Natural killer cell (primary cell): ENCODE data around the gene THPO. TPM values are rescaled to one million over a fixed set of nuclear protein-coding genes. Genes with fewer than 3 reads are reported as not detected.

Experiments
- ATAC-seq, 3 donors: fragments of 150-1000 bp in 2 of 3; fragments of 200-7000 bp in 1 of 3; cut with Tn5 transposase; 1 replicate in 1 of 3; 2 replicates in 2 of 3; pipeline ENCODE4 v1.10.0; 2021; ENCODE audit warnings: mild to moderate bottlenecking in 2 of 3, moderate library complexity in 2 of 3
- DNase-seq, 2 donors: peaks; one replicate each; pipeline versions ENCODE4 v3.0.0 to v3.0.0-alpha.2; 2013 to 2021; ENCODE audit warnings: mixed read lengths in 1 of 2
- H3K27ac ChIP-seq: one replicate; pipeline ENCODE4 v1.5.1; 2013; ENCODE audit warnings: mild to moderate bottlenecking, low read length
- H3K27me3 ChIP-seq: one replicate; pipeline ENCODE4 v1.6.1; 2013; ENCODE audit warnings: low read length; ENCODE audit not compliant: control insufficient read depth, insufficient read depth
- H3K36me3 ChIP-seq: one replicate; pipeline ENCODE4 v1.6.1; 2013; ENCODE audit warnings: low read length; ENCODE audit not compliant: control insufficient read depth, insufficient read depth
- H3K4me1 ChIP-seq: one replicate; pipeline ENCODE4 v1.6.1; 2013; ENCODE audit warnings: low read length; ENCODE audit not compliant: control insufficient read depth, insufficient read depth
- H3K4me3 ChIP-seq: one replicate; pipeline ENCODE4 v1.5.1; 2013; ENCODE audit warnings: low read length
- H3K9me3 ChIP-seq: one replicate; pipeline ENCODE4 v1.6.1; 2013; ENCODE audit warnings: low read length; ENCODE audit not compliant: control insufficient read depth, insufficient read depth
- H3K27ac Mint-ChIP-seq, 2 donors: one replicate each; pipeline ENCODE4 v1.8.0; 2022; ENCODE audit warnings: mild to moderate bottlenecking in 2 of 2, mixed read lengths in 2 of 2, moderate library complexity in 1 of 2
- H3K27me3 Mint-ChIP-seq, 2 donors: one replicate each; pipeline ENCODE4 v1.8.0; 2022; ENCODE audit warnings: low read depth in 2 of 2, mixed read lengths in 2 of 2
- H3K36me3 Mint-ChIP-seq: one replicate; pipeline ENCODE4 v1.8.0; 2022; ENCODE audit warnings: mixed read lengths
- H3K4me1 Mint-ChIP-seq, 2 donors: one replicate each; pipeline ENCODE4 v1.8.0; 2022; ENCODE audit warnings: mixed read lengths in 2 of 2
- H3K4me3 Mint-ChIP-seq: one replicate; pipeline ENCODE4 v1.8.0; 2022; ENCODE audit warnings: mild to moderate bottlenecking, moderate library complexity, mixed read lengths
- H3K9me3 Mint-ChIP-seq, 2 donors: one replicate each; pipeline ENCODE4 v1.8.0; 2022; ENCODE audit warnings: mixed read lengths in 2 of 2
- WGBS: methylation state at CpG from one replicate; pipeline ENCODE4 v1.1.7; 2013; ENCODE audit warnings: missing lambda C conversion rate; ENCODE audit not compliant: insufficient coverage; 5-methylcytosine and 5-hydroxymethylcytosine counted together
- intact Hi-C: fragments of 100-400 bp; cut with micrococcal nuclease; formaldehyde crosslinking; loops from one replicate; pipeline ENCODE4 v1.14.2; 2022
- total RNA-seq, 4 donors: library from RNA; stranded (reverse); fragments of 120-200 nt in 1 of 4; gene quantifications; one replicate each; pipeline versions ENCODE4 v1.2.3 to v1.2.4, GENCODE V29; 2013 to 2022
- TF ChIP-seq, protein P1 (sequence below): fragments of 200-600 bp; IDR thresholded peaks from one replicate; pipeline ENCODE4 v1.8.0; 2022; ENCODE audit warnings: antibody characterized with exemption

Gene THPO
- total RNA-seq, 3 donors from 2014 or later (not counting 1 experiment from before 2014, with no cell fraction given) = not detected

DNA sequence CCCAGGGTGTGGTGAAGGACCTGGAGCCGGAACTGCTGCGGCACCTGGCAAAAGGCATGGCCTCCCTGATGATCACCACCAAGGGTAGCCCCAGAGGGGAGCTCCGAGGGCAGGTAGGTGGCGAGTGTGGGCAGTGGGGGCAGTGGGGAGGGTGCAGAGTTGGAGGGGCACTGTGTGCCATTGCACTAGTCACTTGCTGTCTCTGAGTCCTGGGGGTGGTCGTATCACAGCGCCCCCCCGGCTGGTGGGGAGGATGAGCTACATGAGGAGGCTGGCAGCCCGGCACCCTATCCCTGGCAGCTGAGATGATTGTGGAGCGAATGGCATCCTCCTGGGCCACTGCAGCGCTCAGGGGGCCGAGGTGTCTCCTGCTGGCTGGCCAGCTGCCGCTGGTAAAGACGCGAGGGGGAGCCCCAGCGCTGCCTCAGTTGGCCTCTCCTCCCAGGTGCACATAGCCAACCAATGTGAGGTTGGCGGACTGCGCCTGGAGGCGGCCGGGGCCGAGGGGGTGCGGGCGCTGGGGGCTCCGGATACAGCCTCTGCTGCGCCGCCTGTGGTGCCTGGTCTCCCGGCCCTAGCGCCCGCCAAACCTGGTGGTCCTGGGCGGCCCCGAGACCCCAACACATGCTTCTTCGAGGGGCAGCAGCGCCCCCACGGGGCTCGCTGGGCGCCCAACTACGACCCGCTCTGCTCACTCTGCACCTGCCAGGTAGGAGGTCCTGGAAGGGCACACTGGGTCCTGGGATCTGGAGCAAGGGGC, 8.2 kb upstream of the THPO start:
- no peak for DNase-seq
- H3K27ac ChIP-seq = no peak overlapping the region
- H3K4me1 ChIP-seq = peaks cover 6% of the 10 kb centered on the region
- ATAC-seq = no peak
- peaks cover 0 to 47% of the 10 kb centered on the region in 2 donors for H3K27me3 Mint-ChIP-seq
- no peaks in the 10 kb centered on the region for H3K36me3 Mint-ChIP-seq
- H3K27me3 ChIP-seq = peaks cover 14% of the 10 kb centered on the region
- H3K9me3 ChIP-seq = no peaks in the 10 kb centered on the region
- no peaks in the 10 kb centered on the region for H3K9me3 Mint-ChIP-seq
- 67% methylated on average over 37 of the region's 37 CpGs for WGBS
- H3K36me3 ChIP-seq = no peaks in the 10 kb centered on the region
- TF ChIP-seq, protein P1, sequence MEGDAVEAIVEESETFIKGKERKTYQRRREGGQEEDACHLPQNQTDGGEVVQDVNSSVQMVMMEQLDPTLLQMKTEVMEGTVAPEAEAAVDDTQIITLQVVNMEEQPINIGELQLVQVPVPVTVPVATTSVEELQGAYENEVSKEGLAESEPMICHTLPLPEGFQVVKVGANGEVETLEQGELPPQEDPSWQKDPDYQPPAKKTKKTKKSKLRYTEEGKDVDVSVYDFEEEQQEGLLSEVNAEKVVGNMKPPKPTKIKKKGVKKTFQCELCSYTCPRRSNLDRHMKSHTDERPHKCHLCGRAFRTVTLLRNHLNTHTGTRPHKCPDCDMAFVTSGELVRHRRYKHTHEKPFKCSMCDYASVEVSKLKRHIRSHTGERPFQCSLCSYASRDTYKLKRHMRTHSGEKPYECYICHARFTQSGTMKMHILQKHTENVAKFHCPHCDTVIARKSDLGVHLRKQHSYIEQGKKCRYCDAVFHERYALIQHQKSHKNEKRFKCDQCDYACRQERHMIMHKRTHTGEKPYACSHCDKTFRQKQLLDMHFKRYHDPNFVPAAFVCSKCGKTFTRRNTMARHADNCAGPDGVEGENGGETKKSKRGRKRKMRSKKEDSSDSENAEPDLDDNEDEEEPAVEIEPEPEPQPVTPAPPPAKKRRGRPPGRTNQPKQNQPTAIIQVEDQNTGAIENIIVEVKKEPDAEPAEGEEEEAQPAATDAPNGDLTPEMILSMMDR = no peak
- no peak overlapping the region for H3K4me3 Mint-ChIP-seq
- peaks cover 0 to 4% of the 10 kb centered on the region in 2 donors for H3K4me1 Mint-ChIP-seq
- intact Hi-C loops = no loop called here
- no peak overlapping the region for H3K4me3 ChIP-seq
- no peak overlapping the region for H3K27ac Mint-ChIP-seq

DNA sequence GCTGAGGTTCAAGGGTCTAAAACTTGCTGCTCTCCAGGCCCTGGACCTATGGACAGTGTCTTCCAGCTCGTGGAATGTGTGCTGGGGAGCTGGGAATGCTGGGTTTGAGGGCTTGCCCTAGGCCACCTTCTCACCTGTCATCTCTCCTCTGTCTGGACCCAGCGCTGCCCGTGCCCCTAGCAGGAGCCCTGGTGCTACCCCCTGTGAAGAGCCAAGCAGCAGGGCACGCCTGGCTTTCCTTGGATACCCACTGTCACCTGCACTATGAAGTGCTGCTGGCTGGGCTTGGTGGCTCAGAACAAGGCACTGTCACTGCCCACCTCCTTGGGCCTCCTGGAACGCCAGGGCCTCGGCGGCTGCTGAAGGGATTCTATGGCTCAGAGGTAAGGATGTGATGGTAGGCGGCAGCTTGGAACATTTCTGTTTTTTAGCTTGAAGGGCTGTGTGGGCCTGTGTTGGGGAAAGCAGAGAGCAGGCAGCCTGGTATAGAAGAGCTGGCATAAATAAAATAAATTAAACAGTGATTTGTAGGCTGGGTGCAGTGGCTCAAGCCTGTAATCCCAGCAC, 6.9 kb upstream of the THPO start:
- H3K36me3 ChIP-seq = no peaks in the 10 kb centered on the region
- peaks cover 18% of the 10 kb centered on the region for H3K27me3 ChIP-seq
- intact Hi-C loops = no loop called here
- Mint-ChIP-seq H3K27me3 (peaks cover 0 to 46% of the 10 kb centered on the region in 2 donors), H3K4me1 (peaks cover 0 to 11% of the 10 kb centered on the region in 2 donors), H3K4me3 (no peak overlapping the region), H3K36me3 (no peaks in the 10 kb centered on the region), H3K27ac (no peak overlapping the region), H3K9me3 (no peaks in the 10 kb centered on the region)
- H3K9me3 ChIP-seq = no peaks in the 10 kb centered on the region
- H3K4me1 ChIP-seq = peaks cover 14% of the 10 kb centered on the region
- no peak overlapping the region for H3K4me3 ChIP-seq
- ATAC-seq (no peak), DNase-seq (no peak)
- 81% methylated on average over 8 of the region's 8 CpGs for WGBS
- TF ChIP-seq, protein P1 = no peak
- H3K27ac ChIP-seq = no peak overlapping the region

DNA sequence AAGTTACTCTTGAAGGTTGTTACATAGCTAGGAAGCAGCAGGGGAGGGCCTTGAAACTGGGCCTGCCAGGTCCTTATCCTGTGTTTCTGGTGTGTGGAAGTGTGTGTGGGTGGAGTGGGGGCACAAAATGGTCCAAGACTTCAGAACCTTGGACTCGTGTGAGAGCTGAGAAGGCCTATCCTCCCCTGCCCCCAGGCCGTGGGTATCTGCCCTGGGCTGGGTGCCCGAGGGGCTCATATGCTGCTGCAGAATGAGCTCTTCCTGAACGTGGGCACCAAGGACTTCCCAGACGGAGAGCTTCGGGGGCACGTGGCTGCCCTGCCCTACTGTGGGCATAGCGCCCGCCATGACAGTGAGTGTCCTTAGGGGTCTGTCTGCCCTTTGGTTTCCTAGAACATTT, 6.3 kb upstream of the THPO start:
- no peak for ATAC-seq
- peaks cover 14% of the 10 kb centered on the region for H3K4me1 ChIP-seq
- H3K4me3 ChIP-seq = no peak overlapping the region
- H3K9me3 ChIP-seq = no peaks in the 10 kb centered on the region
- TF ChIP-seq, protein P1 = no peak
- H3K36me3 ChIP-seq = no peaks in the 10 kb centered on the region
- no peak overlapping the region for H3K27ac ChIP-seq
- H3K27me3 ChIP-seq = peaks cover 19% of the 10 kb centered on the region
- Mint-ChIP-seq H3K4me1 (peaks cover 0 to 14% of the 10 kb centered on the region in 2 donors), H3K9me3 (no peaks in the 10 kb centered on the region), H3K27ac (no peak overlapping the region), H3K36me3 (no peaks in the 10 kb centered on the region), H3K27me3 (peaks cover 1 to 44% of the 10 kb centered on the region in 2 donors), H3K4me3 (no peak overlapping the region)
- no peak for DNase-seq
- intact Hi-C loops = no loop called here
- 82% methylated on average over 9 of the region's 9 CpGs for WGBS
